H1 (cell line): ENCODE results near the gene TJP3. TPM values are rescaled to one million over a fixed set of nuclear protein-coding genes. Genes with fewer than 3 reads are reported as not detected.

Experiments
- BCL11A ChIP-seq, 2 experiments: IDR thresholded peaks; one replicate each; pipeline ENCODE4 v1.6.1; 2011; ENCODE audit warnings: low read depth in 2 of 2, low read length in 2 of 2, mild to moderate bottlenecking in 2 of 2
- BRCA1 ChIP-seq: IDR thresholded peaks from 2 replicates; pipeline ENCODE4 v1.6.1; 2012; ENCODE audit warnings: low read depth, low read length, improper control_type of control experiment
- EGR1 ChIP-seq: IDR thresholded peaks from 2 replicates; pipeline ENCODE4 v1.6.1; 2011; ENCODE audit warnings: low read depth, low read length, borderline replicate concordance
- EZH2 ChIP-seq: fragments of 200-600 bp; sonication (generic); IDR thresholded peaks from 2 replicates; pipeline ENCODE4 v1.7.1; 2012; ENCODE audit warnings: low read depth, mild to moderate bottlenecking, moderate library complexity, low read length, inconsistent platforms; ENCODE audit not compliant: severe bottlenecking
- GABPA ChIP-seq: IDR thresholded peaks from 2 replicates; pipeline ENCODE4 v1.6.1; 2011; ENCODE audit warnings: mild to moderate bottlenecking, low read length, moderate library complexity, borderline replicate concordance; ENCODE audit not compliant: insufficient read depth
- RAD21 ChIP-seq, 2 experiments: IDR thresholded peaks in 1 of 2; conservative IDR thresholded peaks in 1 of 2; 2 replicates each; pipeline ENCODE4 v1.6.1; 2011; ENCODE audit warnings: low read depth in 2 of 2, low read length in 2 of 2, improper control_type of control experiment in 1 of 2, inconsistent platforms in 1 of 2, mild to moderate bottlenecking in 1 of 2, moderate library complexity in 1 of 2
- SIX5 ChIP-seq: IDR thresholded peaks from 2 replicates; pipeline ENCODE4 v1.6.1; 2011; ENCODE audit warnings: mild to moderate bottlenecking, low read depth, low read length
- YY1 ChIP-seq: IDR thresholded peaks from 2 replicates; pipeline ENCODE4 v1.6.1; 2011; ENCODE audit warnings: low read depth, mild to moderate bottlenecking, low read length
- polyA plus RNA-seq, 7 experiments: library from polyadenylated mRNA; depleted of rRNA in 3 of 7; stranded (reverse) in 5 of 7; unstranded in 2 of 7; fragments of >200 nt in 5 of 7; fragments of 200-250 nt in 2 of 7; gene quantifications; 1 replicate in 5 of 7; 2 replicates in 1 of 7; 4 replicates in 1 of 7; pipeline versions ENCODE4 v1.2.1 to v1.2.3, GENCODE V29; 2011 to 2013; ENCODE audit warnings: missing spikeins in 2 of 7, mixed read lengths in 2 of 7
- total RNA-seq: library from RNA; stranded (reverse); fragmentation: NEBNext Ultra II Directional; extraction: Animal tissue kit (Norgen Biotek cat#: 25700); gene quantifications from 2 replicates; pipeline ENCODE4 v1.2.1, GENCODE V29; 2021
- TF ChIP-seq, protein P1 (sequence below), 3 experiments: IDR thresholded peaks; 1 replicate in 2 of 3; 2 replicates in 1 of 3; pipeline versions ENCODE4 v1.5.1 to v1.6.1; 2011; ENCODE audit warnings: low read length in 3 of 3, mild to moderate bottlenecking in 3 of 3, inconsistent platforms in 2 of 3, low read depth in 1 of 3, moderate library complexity in 1 of 3; ENCODE audit not compliant: insufficient read depth in 1 of 3; ENCODE audit errors: control extremely low read depth in 1 of 3

Gene TJP3
- total and polyA plus RNA-seq, 2 of the 8 experiments (the other 6 are each of a cell fraction or from before 2014, with no cell fraction given): 17.1 to 26.1 TPM

- no peak for TF ChIP-seq BCL11A (IDR thresholded peaks at IDR 0.05; ENCODE audit: low read depth in 2 of 2, low read length in 2 of 2)
- no peak for TF ChIP-seq GABPA
- TF ChIP-seq BRCA1: no peak
- TF ChIP-seq, protein P1, sequence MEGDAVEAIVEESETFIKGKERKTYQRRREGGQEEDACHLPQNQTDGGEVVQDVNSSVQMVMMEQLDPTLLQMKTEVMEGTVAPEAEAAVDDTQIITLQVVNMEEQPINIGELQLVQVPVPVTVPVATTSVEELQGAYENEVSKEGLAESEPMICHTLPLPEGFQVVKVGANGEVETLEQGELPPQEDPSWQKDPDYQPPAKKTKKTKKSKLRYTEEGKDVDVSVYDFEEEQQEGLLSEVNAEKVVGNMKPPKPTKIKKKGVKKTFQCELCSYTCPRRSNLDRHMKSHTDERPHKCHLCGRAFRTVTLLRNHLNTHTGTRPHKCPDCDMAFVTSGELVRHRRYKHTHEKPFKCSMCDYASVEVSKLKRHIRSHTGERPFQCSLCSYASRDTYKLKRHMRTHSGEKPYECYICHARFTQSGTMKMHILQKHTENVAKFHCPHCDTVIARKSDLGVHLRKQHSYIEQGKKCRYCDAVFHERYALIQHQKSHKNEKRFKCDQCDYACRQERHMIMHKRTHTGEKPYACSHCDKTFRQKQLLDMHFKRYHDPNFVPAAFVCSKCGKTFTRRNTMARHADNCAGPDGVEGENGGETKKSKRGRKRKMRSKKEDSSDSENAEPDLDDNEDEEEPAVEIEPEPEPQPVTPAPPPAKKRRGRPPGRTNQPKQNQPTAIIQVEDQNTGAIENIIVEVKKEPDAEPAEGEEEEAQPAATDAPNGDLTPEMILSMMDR (IDR thresholded peaks at IDR 0.05; ENCODE audit: control extremely low read depth in 1 of 3, insufficient read depth in 1 of 3, low read depth in 1 of 3, low read length in 3 of 3): no peak
- no peak for TF ChIP-seq RAD21 (IDR thresholded peaks at IDR 0.05 in 1 of 2, conservative IDR thresholded peaks at IDR 0.05 in 1 of 2; ENCODE audit: low read depth in 2 of 2, low read length in 2 of 2)
- no peak for TF ChIP-seq SIX5
- TF ChIP-seq YY1: no peak
- TF ChIP-seq EGR1: no peak
- TF ChIP-seq EZH2: no peak
Observed at GRCh38 chr19:3684817-3685410, 23.3 kb upstream of the TJP3 start (continued).
